Fibroblast of lung (primary cell): ENCODE measurements around the gene PPP2CA.

Source experiments
- EZH2 ChIP-seq: IDR thresholded peaks from 2 replicates; pipeline ENCODE4 v1.5.1; 2012; ENCODE audit warnings: low read length, control low read depth, mild to moderate bottlenecking; ENCODE audit errors: missing control alignments
- TF ChIP-seq, protein P1 (sequence below), 2 donors: IDR thresholded peaks in 1 of 2; conservative IDR thresholded peaks in 1 of 2; 1 replicate in 1 of 2; 2 replicates in 1 of 2; pipeline ENCODE4 v1.5.1; 2011 to 2012; ENCODE audit warnings: low read length in 2 of 2, control low read depth in 1 of 2, inconsistent platforms in 1 of 2, low read depth in 1 of 2, mild to moderate bottlenecking in 1 of 2

DNA sequence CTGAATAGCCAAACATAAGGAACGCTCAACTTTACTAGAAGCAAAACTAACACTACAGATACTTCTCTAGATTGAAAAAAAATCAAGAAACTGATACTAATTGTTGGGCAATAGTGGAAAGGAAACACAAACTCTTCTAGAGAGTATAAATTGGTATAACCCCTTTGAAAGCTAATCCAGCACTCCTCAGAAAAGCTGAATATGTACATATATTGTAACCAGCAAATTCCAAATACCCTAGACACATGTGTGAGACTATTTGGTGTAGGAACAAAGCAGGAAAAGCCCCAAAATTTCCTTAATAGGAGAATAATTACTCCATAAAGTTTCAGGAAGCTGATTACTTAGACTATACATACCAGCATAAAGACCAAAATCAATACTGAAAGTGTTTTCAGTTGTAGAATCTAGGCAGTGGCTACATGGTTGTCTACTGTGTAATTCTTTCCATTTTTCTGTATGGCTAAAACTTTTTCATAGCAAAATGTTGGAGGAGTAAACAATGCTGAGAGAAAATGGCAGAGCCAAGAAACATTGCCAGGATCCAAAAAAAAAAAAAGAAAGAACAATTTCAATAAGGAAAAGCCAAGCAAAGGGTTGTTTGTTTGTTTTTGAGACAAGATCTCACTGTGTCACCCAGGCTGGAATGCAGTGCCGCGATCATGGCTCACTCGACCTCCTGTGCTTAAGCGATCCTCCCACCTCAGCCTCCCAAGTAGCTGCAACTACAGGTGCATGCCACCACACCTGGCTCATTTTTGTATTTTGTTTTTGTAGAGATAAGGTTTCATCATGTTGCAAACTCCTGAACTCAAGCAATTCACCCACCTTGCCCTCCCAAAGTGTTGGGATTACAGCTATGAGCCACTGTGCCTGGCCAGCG is 64.1 kb downstream of the PPP2CA start:
- TF ChIP-seq, protein P1, sequence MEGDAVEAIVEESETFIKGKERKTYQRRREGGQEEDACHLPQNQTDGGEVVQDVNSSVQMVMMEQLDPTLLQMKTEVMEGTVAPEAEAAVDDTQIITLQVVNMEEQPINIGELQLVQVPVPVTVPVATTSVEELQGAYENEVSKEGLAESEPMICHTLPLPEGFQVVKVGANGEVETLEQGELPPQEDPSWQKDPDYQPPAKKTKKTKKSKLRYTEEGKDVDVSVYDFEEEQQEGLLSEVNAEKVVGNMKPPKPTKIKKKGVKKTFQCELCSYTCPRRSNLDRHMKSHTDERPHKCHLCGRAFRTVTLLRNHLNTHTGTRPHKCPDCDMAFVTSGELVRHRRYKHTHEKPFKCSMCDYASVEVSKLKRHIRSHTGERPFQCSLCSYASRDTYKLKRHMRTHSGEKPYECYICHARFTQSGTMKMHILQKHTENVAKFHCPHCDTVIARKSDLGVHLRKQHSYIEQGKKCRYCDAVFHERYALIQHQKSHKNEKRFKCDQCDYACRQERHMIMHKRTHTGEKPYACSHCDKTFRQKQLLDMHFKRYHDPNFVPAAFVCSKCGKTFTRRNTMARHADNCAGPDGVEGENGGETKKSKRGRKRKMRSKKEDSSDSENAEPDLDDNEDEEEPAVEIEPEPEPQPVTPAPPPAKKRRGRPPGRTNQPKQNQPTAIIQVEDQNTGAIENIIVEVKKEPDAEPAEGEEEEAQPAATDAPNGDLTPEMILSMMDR (conservative IDR thresholded peaks at IDR 0.05 in 1 of 2, IDR thresholded peaks at IDR 0.05 in 1 of 2; ENCODE audit: low read depth in 1 of 2, low read length in 2 of 2) = no peak
- TF ChIP-seq EZH2 = no peak
